Measurements from ENCODE around the gene CGB7.
A peak's percentile ranks its signal among the peaks of the same experiment; 100 is the strongest.

CGB7 gene

GRCh38 chr19:49085020-49085867 lies 27.7 kb upstream of the CGB7 start, which contains the start of gene SNRNP70 (continued):
- TF ChIP-seq, protein P1, sequence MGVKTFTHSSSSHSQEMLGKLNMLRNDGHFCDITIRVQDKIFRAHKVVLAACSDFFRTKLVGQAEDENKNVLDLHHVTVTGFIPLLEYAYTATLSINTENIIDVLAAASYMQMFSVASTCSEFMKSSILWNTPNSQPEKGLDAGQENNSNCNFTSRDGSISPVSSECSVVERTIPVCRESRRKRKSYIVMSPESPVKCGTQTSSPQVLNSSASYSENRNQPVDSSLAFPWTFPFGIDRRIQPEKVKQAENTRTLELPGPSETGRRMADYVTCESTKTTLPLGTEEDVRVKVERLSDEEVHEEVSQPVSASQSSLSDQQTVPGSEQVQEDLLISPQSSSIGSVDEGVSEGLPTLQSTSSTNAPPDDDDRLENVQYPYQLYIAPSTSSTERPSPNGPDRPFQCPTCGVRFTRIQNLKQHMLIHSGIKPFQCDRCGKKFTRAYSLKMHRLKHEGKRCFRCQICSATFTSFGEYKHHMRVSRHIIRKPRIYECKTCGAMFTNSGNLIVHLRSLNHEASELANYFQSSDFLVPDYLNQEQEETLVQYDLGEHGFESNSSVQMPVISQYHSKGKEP (tag by site-specific recombination; IDR thresholded peaks at IDR 0.05) = no peak
- TF ChIP-seq FEZF1 (tag by site-specific recombination; IDR thresholded peaks at IDR 0.05) = peak; percentile 44
- peak; percentile 38 for TF ChIP-seq ZNF660 (tag by site-specific recombination; IDR thresholded peaks at IDR 0.05)
- peak; percentile 89 for TF ChIP-seq ZSCAN30 (tag by site-specific recombination; IDR thresholded peaks at IDR 0.05)
- peak; percentile 96 for TF ChIP-seq ZNF335 (tag by site-specific recombination; conservative IDR thresholded peaks at IDR 0.05)
- peak; percentile 86; the same call in 1 of the 2 replicates for TF ChIP-seq ZBTB10 (tag by site-specific recombination; IDR thresholded peaks at IDR 0.05)
- TF ChIP-seq SETDB1 (IDR thresholded peaks at IDR 0.05; ENCODE audit: insufficient read length, low read length) = no peak
- TF ChIP-seq SP7 (tag by site-specific recombination; IDR thresholded peaks at IDR 0.05) = peak; percentile 75
- 0 out of 2 replicates have a peak, but pooled peaks have one; percentile 23 for TF ChIP-seq ZNF623 (tag by site-specific recombination; IDR thresholded peaks at IDR 0.05)
- peak; percentile 95 for TF ChIP-seq ZNF280D (tag by site-specific recombination; IDR thresholded peaks at IDR 0.05)
- 0 out of 2 replicates have a peak, but pooled peaks have one; percentile 76 for TF ChIP-seq ZNF239 (tag by site-specific recombination; IDR thresholded peaks at IDR 0.05)
- TF ChIP-seq, protein P2, sequence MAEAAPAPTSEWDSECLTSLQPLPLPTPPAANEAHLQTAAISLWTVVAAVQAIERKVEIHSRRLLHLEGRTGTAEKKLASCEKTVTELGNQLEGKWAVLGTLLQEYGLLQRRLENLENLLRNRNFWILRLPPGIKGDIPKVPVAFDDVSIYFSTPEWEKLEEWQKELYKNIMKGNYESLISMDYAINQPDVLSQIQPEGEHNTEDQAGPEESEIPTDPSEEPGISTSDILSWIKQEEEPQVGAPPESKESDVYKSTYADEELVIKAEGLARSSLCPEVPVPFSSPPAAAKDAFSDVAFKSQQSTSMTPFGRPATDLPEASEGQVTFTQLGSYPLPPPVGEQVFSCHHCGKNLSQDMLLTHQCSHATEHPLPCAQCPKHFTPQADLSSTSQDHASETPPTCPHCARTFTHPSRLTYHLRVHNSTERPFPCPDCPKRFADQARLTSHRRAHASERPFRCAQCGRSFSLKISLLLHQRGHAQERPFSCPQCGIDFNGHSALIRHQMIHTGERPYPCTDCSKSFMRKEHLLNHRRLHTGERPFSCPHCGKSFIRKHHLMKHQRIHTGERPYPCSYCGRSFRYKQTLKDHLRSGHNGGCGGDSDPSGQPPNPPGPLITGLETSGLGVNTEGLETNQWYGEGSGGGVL (tag by site-specific recombination; IDR thresholded peaks at IDR 0.05) = 0 out of 2 replicates have a peak, but pooled peaks have one; percentile 10
- peak; percentile 90; the same call in 1 of the 2 replicates for TF ChIP-seq KLF17 (tag by site-specific recombination; IDR thresholded peaks at IDR 0.05)
- peak; percentile 62; the same call in 1 of the 2 replicates for TF ChIP-seq ZNF146 (tag by site-specific recombination; IDR thresholded peaks at IDR 0.05)
- 0 out of 2 replicates have a peak, but pooled peaks have one; percentile 35 for TF ChIP-seq ZNF157 (tag by site-specific recombination; IDR thresholded peaks at IDR 0.05)
- peak; percentile 73 for TF ChIP-seq ZNF610 (tag by site-specific recombination; IDR thresholded peaks at IDR 0.05; ENCODE audit: borderline replicate concordance)
- TF ChIP-seq, protein P3, sequence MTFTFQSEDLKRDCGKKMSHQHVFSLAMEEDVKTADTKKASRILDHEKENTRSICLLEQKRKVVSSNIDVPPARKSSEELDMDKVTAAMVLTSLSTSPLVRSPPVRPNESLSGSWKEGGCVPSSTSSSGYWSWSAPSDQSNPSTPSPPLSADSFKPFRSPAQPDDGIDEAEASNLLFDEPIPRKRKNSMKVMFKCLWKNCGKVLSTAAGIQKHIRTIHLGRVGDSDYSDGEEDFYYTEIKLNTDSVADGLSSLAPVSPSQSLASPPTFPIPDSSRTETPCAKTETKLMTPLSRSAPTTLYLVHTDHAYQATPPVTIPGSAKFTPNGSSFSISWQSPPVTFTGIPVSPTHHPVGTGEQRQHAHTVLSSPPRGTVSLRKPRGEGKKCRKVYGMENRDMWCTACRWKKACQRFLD (tag by site-specific recombination; IDR thresholded peaks at IDR 0.05) = no peak
- TF ChIP-seq ZEB2 (tag by site-specific recombination; IDR thresholded peaks at IDR 0.05) = peak; percentile 42; the same call in 1 of the 2 replicates
- TF ChIP-seq ZNF549 (tag by site-specific recombination; IDR thresholded peaks at IDR 0.05) = no peak
- peak; percentile 99 for TF ChIP-seq ZNF692 (tag by site-specific recombination; IDR thresholded peaks at IDR 0.05)
- TF ChIP-seq ZNF677 (tag by site-specific recombination; IDR thresholded peaks at IDR 0.05) = no peak
- TF ChIP-seq ZNF248 (tag by site-specific recombination; IDR thresholded peaks at IDR 0.05) = no peak
- peak; percentile 98; the same call in 1 of the 2 replicates for TF ChIP-seq ZFP37 (tag by site-specific recombination; IDR thresholded peaks at IDR 0.05)
- TF ChIP-seq KLF10 (tag by site-specific recombination; IDR thresholded peaks at IDR 0.05) = peak; percentile 78; the same call in 1 of the 2 replicates
- TF ChIP-seq ZNF747 (tag by site-specific recombination; IDR thresholded peaks at IDR 0.05) = no peak
- peak; percentile 91 for TF ChIP-seq ZNF223 (tag by site-specific recombination; IDR thresholded peaks at IDR 0.05)

Data from HEK293 (cell line).